Stimulated activated CD8-positive, alpha-beta memory T cell treated with anti-CD3 and anti-CD28 coated beads, Interleukin-4, amount 100 ng/mL, for 4 hours (primary cell): ENCODE data around the gene LHX1.

ENCODE experiments used
- DNase-seq, 2 donors: peaks; one replicate each; pipeline ENCODE4 v3.0.0-alpha.2; 2020; ENCODE audit warnings: low read depth in 2 of 2, low spot score in 1 of 2

Gene LHX1

GRCh38 chr17:36937959-36938565 lies 787 bp downstream of the LHX1 start:
- no peak for DNase-seq

- DNase-seq: no peak
Measured at GRCh38 chr17:36938566-36939051, 1.3 kb downstream of the LHX1 start.

GRCh38 chr17:36939052-36939801 lies 2.0 kb downstream of the LHX1 start:
- DNase-seq: no peak

GRCh38 chr17:36939802-36940312 lies 2.6 kb downstream of the LHX1 start:
- no peak for DNase-seq

GRCh38 chr17:36940313-36941264 lies 3.3 kb downstream of the LHX1 start:
- no peak for DNase-seq

GRCh38 chr17:36941265-36942010 lies 4.2 kb downstream of the LHX1 start:
- no peak for DNase-seq

GRCh38 chr17:36942019-36942599 lies 4.8 kb downstream of the LHX1 start:
- DNase-seq: no peak

- DNase-seq: no peak
Measured at GRCh38 chr17:36942631-36943125, 5.4 kb downstream of the LHX1 start.

- DNase-seq: no peak
Measured at GRCh38 chr17:36943250-36944191, 6.2 kb downstream of the LHX1 start.

- no peak for DNase-seq
Measured at GRCh38 chr17:36944553-36944952, 7.3 kb downstream of the LHX1 start.

- no peak for DNase-seq
Measured at GRCh38 chr17:36945140-36945539, 7.9 kb downstream of the LHX1 start.

GRCh38 chr17:36945959-36946725 lies 8.9 kb downstream of the LHX1 start:
- DNase-seq: no peak

GRCh38 chr17:36946726-36947091 lies 9.4 kb downstream of the LHX1 start:
- no peak for DNase-seq

GRCh38 chr17:36947922-36948716 lies 10.8 kb downstream of the LHX1 start:
- DNase-seq: no peak

- peak; percentile 92 to 94 for DNase-seq
Measured at GRCh38 chr17:36948717-36949460, 11.6 kb downstream of the LHX1 start, which contains the start of gene AATF. AATF (plus strand) TSS chr17:36948954; CDS start chr17:36949126, 172 bp downstream.

GRCh38 chr17:36949461-36949927 lies 12.2 kb downstream of the LHX1 start:
- DNase-seq: no peak

GRCh38 chr17:36950027-36950426 lies 12.8 kb downstream of the LHX1 start:
- DNase-seq: no peak
